ENCODE data around the gene PMPCA.

DNA sequence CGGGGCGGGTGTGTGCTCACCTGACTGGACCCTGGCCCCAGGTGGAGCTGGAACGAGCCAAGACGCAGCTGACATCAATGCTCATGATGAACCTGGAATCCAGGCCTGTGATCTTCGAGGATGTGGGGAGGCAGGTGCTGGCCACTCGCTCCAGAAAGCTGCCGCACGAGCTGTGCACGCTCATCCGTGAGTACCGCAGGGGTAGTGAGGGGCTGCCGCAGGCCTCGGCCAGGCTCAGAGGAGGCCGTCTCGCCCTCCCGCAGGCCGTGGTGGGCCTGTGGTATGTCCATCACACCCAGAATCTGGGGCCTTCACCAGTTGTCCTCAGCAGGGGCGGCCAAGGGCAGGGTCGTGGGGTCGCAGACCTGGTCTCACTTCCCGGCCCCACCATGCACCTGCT is 11.3 kb downstream of the PMPCA start:
- TF ChIP-seq GATA2 (IDR thresholded peaks at IDR 0.05; ENCODE audit: low read depth, low read length) (no peak), GATA3 (IDR thresholded peaks at IDR 0.05; ENCODE audit: low read depth, low read length) (no peak)
